ENCODE results near the gene PI4KA. TPM values are rescaled to one million over a fixed set of nuclear protein-coding genes. Genes with fewer than 3 reads are reported as not detected.
"Not testable (repeated sequence)": the region's sequence is repeated elsewhere in the genome, so short reads cannot be mapped to it uniquely, and the experiment has no call there.

Gene PI4KA
- total RNA-seq, 2 donors from 2014 or later, result 85.4 to 112 TPM

DNA sequence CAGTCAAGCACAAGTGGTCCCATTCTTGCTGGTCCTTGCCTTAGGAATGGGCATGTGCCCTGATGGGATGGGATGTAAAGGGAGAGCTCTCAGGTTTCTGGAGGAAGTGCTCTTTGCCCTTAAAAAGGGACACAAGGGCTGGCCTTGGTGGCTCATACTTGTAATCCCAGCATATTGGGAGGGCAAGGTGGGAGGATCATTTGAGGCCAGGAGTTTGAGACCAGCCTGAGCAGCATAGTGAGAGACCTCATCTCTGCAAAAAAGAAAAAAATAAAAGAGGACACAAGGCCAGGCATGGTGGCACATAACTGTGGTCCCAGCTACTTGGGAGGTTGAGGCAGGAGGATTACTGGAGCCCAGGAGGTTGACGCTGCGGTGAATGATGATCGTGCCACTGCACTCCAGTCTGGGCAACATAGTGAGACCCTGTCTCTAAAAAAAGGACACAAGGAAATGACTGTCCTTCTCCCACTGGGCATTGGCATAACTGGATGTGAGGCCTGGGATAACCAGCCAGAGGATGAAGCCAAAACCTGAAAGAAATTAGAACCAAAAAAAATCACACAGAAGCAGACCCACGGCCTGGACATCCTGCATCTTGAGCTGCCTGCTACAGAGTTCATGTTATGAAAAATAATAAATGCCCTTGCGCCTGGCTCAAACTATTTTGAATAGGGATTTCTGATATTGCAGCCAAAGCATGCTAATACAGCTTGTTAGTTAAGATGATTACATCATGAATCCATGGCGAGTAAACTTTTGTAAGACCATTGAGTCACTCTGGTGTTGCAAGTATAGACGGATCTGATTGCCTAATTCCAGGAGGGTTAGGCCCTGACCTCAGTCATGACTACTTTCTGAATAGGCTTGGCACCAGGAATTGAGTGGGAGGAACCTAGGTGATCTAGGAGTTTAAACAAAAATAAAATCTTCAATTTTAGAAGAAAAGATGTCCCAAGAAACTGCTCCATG, 45.7 kb upstream of the PI4KA start:
- no peak overlapping the region for H3K27ac ChIP-seq
- no peak overlapping the region for H3K4me3 ChIP-seq
- no peak for DNase-seq (ENCODE audit: low spot score)
- no peaks in the 10 kb centered on the region for H3K4me1 ChIP-seq (ENCODE audit: control insufficient read depth in 1 of 2, low read depth in 2 of 2)
- no peaks in the 10 kb centered on the region for H3K36me3 ChIP-seq
- TF ChIP-seq, protein P1, sequence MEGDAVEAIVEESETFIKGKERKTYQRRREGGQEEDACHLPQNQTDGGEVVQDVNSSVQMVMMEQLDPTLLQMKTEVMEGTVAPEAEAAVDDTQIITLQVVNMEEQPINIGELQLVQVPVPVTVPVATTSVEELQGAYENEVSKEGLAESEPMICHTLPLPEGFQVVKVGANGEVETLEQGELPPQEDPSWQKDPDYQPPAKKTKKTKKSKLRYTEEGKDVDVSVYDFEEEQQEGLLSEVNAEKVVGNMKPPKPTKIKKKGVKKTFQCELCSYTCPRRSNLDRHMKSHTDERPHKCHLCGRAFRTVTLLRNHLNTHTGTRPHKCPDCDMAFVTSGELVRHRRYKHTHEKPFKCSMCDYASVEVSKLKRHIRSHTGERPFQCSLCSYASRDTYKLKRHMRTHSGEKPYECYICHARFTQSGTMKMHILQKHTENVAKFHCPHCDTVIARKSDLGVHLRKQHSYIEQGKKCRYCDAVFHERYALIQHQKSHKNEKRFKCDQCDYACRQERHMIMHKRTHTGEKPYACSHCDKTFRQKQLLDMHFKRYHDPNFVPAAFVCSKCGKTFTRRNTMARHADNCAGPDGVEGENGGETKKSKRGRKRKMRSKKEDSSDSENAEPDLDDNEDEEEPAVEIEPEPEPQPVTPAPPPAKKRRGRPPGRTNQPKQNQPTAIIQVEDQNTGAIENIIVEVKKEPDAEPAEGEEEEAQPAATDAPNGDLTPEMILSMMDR (IDR thresholded peaks at IDR 0.05), result no peak
- no peaks in the 10 kb centered on the region for H3K27me3 ChIP-seq (replicated peaks; ENCODE audit: insufficient read depth)
- H3K9me3 ChIP-seq, result no peaks in the 10 kb centered on the region
- ATAC-seq (ENCODE audit: insufficient number of reproducible peaks, low FRiP score, low read depth), result peak; percentile 70

DNA sequence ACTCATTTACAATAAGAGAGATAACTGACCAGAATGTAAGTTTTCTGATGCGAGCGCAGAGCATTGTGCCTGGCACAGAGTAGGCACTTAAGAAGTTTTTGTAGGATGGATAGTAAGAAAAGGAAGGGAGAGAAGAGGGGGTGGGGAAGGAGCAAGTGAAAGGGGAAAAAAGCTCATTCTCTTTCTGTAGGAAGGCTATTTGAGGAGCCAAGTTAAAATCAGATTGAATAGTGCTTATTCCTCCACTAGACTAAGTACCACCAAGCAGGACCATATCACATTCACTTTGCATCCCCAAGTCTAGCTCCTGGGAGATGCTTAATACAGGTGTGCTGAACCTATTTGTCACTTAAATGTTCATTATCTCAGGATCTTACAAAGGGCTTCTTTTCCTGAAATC, 44.5 kb upstream of the PI4KA start:
- no peak overlapping the region for H3K4me3 ChIP-seq
- DNase-seq (ENCODE audit: low spot score) (no peak), ATAC-seq (ENCODE audit: insufficient number of reproducible peaks, low FRiP score, low read depth) (no peak)
- H3K27ac ChIP-seq, result no peak overlapping the region
- no peaks in the 10 kb centered on the region for H3K9me3 ChIP-seq
- H3K36me3 ChIP-seq, result no peaks in the 10 kb centered on the region
- TF ChIP-seq, protein P1 (IDR thresholded peaks at IDR 0.05), result no peak
- H3K27me3 ChIP-seq (replicated peaks; ENCODE audit: insufficient read depth), result no peaks in the 10 kb centered on the region
- H3K4me1 ChIP-seq (ENCODE audit: control insufficient read depth in 1 of 2, low read depth in 2 of 2), result no peaks in the 10 kb centered on the region

DNA sequence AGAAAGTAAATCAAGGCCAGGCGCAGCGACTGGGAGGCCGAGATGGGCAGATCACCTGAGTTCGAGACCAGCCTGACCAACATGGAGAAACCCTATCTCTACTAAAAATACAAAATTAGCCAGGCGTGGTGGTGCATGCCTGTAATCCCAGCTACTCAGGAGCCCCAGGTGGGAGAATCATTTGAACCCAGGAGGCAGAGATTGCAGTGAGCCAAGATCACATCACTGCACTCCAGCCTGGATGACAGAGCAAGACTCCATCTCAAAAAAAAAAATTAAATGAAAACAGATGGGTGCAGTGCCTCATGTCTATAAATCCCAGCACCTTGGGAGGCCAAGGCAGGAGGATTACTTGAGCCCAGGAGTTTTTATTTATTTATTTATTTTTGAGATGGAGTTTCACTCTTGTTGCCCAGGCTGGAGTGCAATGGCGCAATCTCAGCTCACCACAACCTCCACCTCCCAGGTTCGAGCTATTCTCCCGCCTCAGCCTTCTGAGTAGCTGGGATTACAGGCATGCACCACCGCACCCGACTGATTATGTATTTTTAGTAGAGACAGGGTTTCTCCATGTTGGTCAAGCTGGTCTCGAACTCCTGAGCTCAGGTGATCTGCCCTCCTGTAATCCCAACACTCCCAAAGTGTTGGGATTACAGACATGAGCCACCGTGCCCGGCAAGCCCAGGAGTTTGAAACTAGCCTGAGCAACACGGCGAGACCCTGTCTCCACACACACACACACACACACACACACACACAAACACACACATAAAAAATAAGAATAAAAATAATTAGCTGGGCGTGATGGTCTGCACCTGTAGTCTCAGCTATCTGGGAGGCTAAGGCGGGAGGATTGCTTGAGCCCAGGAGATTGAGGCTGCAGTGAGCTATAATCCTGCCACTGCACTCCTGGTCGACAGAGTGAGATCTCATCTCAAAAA, 42.8 kb upstream of the PI4KA start:
- not testable (repeated sequence) for DNase-seq (ENCODE audit: low spot score)

DNA sequence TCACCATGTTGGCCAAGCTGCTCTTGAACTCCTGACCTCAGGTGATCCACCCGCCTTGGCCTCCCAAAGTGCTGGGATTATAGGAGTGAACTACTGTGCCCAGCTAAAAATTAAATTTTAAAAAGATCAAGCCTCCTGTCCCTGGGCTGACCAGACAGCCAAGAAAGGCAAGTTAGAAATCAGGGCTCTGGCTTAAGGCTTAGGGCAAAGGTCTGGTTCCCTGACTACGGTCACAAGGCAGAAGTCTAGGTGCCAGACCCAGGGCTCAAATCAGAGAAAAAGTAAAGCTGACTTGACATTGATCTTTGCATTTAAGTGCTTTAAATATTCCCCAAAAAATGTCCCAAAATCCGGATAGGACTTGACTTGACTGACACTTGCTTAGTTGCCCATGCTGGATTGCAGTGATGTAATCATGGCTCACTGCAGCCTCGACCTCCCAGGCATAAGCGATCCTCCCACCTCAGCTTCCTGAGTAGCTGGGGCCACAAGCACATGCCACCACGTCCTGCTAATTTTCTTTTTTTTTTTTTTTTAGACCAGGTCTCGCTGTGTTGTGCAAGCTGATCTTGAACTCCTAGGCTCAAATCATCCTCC, 41.3 kb upstream of the PI4KA start:
- H3K36me3 ChIP-seq, result no peaks in the 10 kb centered on the region
- H3K27ac ChIP-seq, result no peak overlapping the region
- no peaks in the 10 kb centered on the region for H3K4me1 ChIP-seq (ENCODE audit: control insufficient read depth in 1 of 2, low read depth in 2 of 2)
- DNase-seq (ENCODE audit: low spot score) (no peak), ATAC-seq (ENCODE audit: insufficient number of reproducible peaks, low FRiP score, low read depth) (no peak)
- H3K9me3 ChIP-seq, result no peaks in the 10 kb centered on the region
- H3K27me3 ChIP-seq (replicated peaks; ENCODE audit: insufficient read depth), result no peaks in the 10 kb centered on the region
- no peak overlapping the region for H3K4me3 ChIP-seq
- TF ChIP-seq, protein P1 (IDR thresholded peaks at IDR 0.05), result no peak

More for the DNA sequence above, 42.8 kb upstream of the PI4KA start:
- not testable (repeated sequence) for H3K4me3 ChIP-seq; H3K36me3 ChIP-seq; H3K9me3 ChIP-seq; ATAC-seq (ENCODE audit: insufficient number of reproducible peaks, low FRiP score, low read depth); H3K27ac ChIP-seq; H3K27me3 ChIP-seq (replicated peaks; ENCODE audit: insufficient read depth); H3K4me1 ChIP-seq (ENCODE audit: control insufficient read depth in 1 of 2, low read depth in 2 of 2)

DNA sequence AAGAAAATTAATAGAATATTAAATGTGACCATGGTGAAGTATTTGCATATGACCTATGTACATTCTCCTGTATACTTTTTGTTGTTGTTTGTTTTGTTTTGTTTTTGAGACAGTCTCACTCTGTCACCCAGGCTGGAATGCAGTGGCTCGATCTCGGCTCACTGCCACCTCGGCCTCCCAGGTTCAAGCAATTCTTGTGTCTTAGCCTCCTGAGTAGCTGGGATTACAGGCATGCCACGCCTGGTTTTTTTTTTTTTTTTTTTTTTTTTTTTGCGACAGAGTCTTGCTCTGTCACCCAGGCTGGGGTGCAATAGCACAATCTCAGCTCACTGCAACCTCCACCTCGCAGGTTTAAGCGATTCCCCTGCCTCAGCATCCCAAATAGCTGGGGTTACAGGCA, 39.1 kb upstream of the PI4KA start:
- ATAC-seq (ENCODE audit: insufficient number of reproducible peaks, low FRiP score, low read depth), result not testable (repeated sequence)

More for the DNA sequence above, 39.1 kb upstream of the PI4KA start:
- not testable (repeated sequence) for H3K4me3 ChIP-seq; H3K4me1 ChIP-seq (ENCODE audit: control insufficient read depth in 1 of 2, low read depth in 2 of 2); H3K27ac ChIP-seq; H3K27me3 ChIP-seq (replicated peaks; ENCODE audit: insufficient read depth); H3K9me3 ChIP-seq; DNase-seq (ENCODE audit: low spot score); H3K36me3 ChIP-seq
